Fibroblast of the aortic adventitia (primary cell): Measurements from ENCODE around the gene AK5. TPM values are rescaled to one million over a fixed set of nuclear protein-coding genes. Genes with fewer than 3 reads are reported as not detected.

Experiments
- DNase-seq: peaks from one replicate; pipeline ENCODE4 v3.0.0-alpha.2; 2010; ENCODE audit warnings: low read depth
- H3K4me3 ChIP-seq: 2 replicates; pipeline ENCODE4 v1.5.1; 2011; ENCODE audit warnings: low read depth, mild to moderate bottlenecking, control low read depth, low read length, moderate library complexity
- total RNA-seq: library from RNA; depleted of rRNA; stranded (reverse); fragments of >200 nt; gene quantifications from 2 replicates; pipeline ENCODE4 v1.2.3, GENCODE V29; 2012; ENCODE audit warnings: low replicate concordance
- TF ChIP-seq, protein P1 (sequence below): IDR thresholded peaks from 2 replicates; pipeline ENCODE4 v1.5.1; 2011; ENCODE audit warnings: mild to moderate bottlenecking, low read length, control low read depth, inconsistent platforms; ENCODE audit not compliant: insufficient read depth

The AK5 gene
- total RNA-seq, 1 donor, result 13.5 TPM

DNA sequence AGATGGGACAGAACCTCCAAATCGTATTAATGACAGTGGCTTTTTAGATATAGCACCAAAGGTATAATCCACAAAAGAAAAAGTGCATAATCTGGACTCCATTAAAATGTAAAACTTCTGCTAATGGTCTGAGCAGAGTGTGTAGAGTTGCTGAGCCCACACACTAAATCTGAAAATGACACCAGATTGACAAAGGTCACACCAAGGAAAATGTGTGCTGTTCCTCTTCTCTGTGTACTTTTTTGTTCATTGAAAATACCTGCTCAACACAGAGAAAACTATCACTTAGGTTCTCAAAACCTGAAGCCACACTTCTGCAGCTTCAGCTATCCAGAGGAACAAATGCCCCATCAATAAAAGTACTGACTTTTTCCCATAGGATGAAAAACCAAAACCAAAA lies 146.2 kb downstream of the AK5 start:
- H3K4me3 ChIP-seq, result no peak overlapping the region
- TF ChIP-seq, protein P1, sequence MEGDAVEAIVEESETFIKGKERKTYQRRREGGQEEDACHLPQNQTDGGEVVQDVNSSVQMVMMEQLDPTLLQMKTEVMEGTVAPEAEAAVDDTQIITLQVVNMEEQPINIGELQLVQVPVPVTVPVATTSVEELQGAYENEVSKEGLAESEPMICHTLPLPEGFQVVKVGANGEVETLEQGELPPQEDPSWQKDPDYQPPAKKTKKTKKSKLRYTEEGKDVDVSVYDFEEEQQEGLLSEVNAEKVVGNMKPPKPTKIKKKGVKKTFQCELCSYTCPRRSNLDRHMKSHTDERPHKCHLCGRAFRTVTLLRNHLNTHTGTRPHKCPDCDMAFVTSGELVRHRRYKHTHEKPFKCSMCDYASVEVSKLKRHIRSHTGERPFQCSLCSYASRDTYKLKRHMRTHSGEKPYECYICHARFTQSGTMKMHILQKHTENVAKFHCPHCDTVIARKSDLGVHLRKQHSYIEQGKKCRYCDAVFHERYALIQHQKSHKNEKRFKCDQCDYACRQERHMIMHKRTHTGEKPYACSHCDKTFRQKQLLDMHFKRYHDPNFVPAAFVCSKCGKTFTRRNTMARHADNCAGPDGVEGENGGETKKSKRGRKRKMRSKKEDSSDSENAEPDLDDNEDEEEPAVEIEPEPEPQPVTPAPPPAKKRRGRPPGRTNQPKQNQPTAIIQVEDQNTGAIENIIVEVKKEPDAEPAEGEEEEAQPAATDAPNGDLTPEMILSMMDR, result no peak
- no peak for DNase-seq

DNA sequence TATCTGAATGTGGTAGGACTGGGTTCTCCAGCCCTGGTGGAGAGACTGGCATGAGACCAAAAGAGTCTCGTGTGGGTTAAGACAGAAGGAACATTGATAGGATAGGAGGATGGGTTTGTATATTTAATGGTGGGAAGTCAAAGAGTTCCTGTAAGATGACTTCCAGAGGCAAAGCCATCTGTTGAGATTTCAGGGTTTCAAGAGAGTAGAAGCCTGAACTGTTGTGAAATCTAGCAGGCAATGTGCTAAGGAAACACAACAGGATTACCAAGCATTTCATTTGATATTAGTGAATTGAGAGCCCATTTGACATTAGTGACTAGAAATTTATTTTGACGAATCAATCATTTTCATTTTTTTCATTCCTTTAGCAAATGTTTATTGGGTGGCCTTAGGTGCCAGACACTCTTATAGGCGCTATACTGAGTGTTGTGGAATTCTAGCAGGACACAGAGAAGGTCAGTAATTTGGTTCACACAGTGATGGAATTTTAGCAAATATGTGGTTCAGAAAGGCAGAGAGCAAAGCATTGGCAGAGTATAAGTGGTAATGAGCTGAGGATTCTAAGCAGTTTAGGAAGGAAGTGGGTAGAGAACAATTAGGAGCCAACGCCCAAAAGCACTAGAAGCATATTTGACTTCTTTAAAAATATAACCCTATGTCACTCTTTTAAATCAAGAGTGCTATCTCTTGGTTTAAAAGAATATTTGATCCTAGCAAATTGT lies 149.3 kb downstream of the AK5 start:
- DNase-seq, result no peak
- H3K4me3 ChIP-seq, result no peak overlapping the region
- TF ChIP-seq, protein P1, result no peak

DNA sequence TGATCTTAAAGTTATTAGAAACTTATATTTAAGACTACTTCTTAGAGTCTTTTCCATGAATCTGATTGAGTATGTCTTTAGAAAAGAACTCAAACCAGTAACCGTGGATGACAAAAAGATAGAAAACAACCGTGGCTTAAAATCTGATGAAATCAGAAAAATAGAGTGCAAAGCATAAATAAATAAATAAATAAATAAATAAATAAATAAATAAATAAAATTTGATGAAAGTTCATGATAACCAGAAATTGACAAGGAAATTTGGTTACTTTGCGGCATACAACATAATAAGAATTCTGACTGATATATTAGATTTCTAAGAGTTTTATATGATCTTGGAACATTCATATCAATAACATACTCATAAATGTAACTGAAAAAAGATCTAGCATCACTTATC lies 152.1 kb downstream of the AK5 start:
- TF ChIP-seq, protein P1, result no peak
- no peak for DNase-seq

DNA sequence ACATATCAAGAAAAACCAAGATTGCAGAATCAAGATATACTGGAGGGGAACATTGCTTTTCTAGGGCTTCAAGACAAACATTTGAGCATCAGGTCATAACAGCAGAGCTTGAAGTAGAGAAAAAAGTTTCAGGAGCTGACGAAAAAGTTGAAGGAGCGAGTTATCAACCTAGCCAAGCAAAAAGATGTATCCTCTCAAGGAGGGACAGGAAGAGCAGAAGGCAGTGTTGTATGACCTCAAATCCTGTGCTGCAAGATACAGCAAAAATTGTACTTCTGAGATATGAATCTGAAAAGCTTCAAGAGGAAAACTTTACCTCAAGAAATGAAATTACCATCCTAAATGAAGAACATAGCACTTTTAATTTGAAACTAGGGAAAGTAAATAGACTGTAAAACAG lies 153.1 kb downstream of the AK5 start:
- no peak for DNase-seq
- TF ChIP-seq, protein P1, result no peak
- H3K4me3 ChIP-seq, result no peak overlapping the region

More for the DNA sequence above, 152.1 kb downstream of the AK5 start:
- H3K4me3 ChIP-seq, result no peak overlapping the region

DNA sequence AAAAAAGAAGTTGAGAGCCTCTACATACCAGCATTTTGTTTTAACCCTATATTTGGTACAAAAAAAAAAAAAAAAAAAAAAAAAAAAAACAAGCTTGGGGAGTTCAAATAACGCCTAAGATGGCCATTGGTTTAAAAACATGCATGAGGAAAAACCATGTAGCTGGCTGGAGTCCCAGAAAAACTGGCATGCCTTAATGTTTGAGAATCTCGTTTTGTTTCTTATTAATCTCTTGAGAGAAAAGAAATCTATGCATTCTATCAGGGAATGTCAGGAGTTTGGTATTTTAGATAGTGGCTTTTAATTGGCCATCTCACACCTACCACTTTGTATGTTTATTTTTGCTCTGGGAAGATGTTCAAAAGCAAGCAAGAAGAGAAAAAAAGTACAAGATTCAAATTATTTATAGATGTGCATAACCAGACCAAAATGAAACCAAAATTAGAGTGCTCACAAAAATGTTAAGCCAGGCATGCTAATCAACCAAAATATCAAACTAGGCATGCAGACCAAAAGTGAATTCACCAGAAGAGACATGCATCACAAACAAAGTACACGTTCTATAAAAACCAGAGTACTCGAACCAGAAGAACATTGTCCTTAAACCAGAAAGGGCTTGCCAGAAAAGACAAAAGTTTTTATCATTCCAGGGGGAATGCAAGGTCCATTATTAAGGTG lies 156.6 kb downstream of the AK5 start:
- peak; percentile 88 for DNase-seq
- TF ChIP-seq, protein P1, result no peak
- peak overlapping the region; percentile 34 for H3K4me3 ChIP-seq

DNA sequence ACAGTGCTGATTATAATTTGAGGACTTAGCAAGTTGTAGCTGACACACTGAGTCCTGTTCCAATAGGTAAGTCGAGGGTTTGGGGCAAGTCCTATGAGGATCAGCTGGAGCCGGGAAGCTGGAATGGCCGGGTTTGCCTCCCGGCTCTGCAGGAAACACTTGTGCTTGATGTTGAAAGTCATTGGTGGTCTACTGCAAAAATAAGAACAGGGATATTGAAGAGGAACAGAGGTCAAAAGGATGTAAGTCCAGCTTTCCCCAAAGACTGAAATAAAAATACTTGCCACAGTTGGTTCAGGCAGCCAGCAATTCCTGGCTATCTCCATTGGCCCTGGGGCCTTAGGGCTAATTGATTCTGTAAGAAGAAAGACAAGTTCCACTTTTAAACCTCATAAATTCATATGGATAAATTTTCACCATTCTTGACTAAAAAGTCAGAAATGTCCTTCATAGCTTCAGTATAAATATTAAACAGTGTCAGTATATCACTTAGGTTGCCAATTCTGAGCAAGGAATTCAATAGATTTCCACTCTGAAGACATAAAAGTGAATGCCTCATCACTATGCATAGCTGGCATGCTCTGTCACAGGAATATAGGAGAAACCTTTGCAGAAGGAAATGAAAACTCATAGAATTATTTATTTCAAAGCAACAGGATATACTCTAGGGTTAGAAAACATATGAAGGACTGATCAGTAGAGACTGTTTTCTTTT lies 165.2 kb downstream of the AK5 start:
- TF ChIP-seq, protein P1, result no peak
- no peak overlapping the region for H3K4me3 ChIP-seq
- no peak for DNase-seq
